Mucosa of stomach (tissue), 1 donor: Measurements from ENCODE around the gene FBXW7.

Source experiments
- H3K27me3 ChIP-seq: one replicate; pipeline ENCODE4 v1.7.0; 2013; ENCODE audit warnings: mild to moderate bottlenecking, low read length; ENCODE audit not compliant: control insufficient read depth, insufficient read depth
- H3K36me3 ChIP-seq: one replicate; pipeline ENCODE4 v1.7.0; 2013; ENCODE audit warnings: low read length; ENCODE audit not compliant: control insufficient read depth, insufficient read depth
- H3K4me1 ChIP-seq: one replicate; pipeline ENCODE4 v1.7.0; 2013; ENCODE audit warnings: mild to moderate bottlenecking, low read length; ENCODE audit not compliant: control insufficient read depth, insufficient read depth
- H3K4me3 ChIP-seq: one replicate; pipeline ENCODE4 v1.7.0; 2013; ENCODE audit warnings: low read length
- H3K9ac ChIP-seq: one replicate; pipeline ENCODE4 v1.7.0; 2013; ENCODE audit warnings: mild to moderate bottlenecking, low read length, moderate library complexity
- H3K9me3 ChIP-seq: one replicate; pipeline ENCODE4 v1.7.0; 2013; ENCODE audit warnings: mild to moderate bottlenecking, low read length, moderate library complexity; ENCODE audit not compliant: control insufficient read depth
- donor health status: Pancreatic carcinoma.

The FBXW7 gene

DNA sequence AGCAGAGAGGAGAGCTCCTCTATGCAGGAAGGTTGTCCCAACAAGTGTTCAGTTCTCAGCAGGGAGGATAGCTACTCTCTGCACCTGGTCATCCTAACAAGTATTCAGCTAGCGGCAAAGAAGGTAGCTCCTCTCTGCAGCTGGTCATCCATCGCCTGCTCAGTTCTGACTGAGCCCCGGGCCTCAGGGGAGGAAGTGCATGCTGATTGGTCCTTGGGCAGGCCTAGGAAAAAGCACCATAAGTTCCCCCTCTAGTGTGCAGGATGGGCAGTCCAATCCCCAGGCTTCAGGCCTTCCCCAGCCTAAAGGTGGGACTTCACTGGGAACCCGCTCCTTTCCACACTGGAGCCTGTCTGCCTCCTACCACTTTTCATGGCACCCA, 4.4 kb upstream of the FBXW7 start:
- H3K9me3 ChIP-seq, result no peaks in the 10 kb centered on the region
- no peak overlapping the region for H3K4me3 ChIP-seq
- peaks cover 8% of the 10 kb centered on the region for H3K4me1 ChIP-seq
- H3K27me3 ChIP-seq, result no peaks in the 10 kb centered on the region
- no peak overlapping the region for H3K9ac ChIP-seq
- H3K36me3 ChIP-seq, result no peaks in the 10 kb centered on the region

DNA sequence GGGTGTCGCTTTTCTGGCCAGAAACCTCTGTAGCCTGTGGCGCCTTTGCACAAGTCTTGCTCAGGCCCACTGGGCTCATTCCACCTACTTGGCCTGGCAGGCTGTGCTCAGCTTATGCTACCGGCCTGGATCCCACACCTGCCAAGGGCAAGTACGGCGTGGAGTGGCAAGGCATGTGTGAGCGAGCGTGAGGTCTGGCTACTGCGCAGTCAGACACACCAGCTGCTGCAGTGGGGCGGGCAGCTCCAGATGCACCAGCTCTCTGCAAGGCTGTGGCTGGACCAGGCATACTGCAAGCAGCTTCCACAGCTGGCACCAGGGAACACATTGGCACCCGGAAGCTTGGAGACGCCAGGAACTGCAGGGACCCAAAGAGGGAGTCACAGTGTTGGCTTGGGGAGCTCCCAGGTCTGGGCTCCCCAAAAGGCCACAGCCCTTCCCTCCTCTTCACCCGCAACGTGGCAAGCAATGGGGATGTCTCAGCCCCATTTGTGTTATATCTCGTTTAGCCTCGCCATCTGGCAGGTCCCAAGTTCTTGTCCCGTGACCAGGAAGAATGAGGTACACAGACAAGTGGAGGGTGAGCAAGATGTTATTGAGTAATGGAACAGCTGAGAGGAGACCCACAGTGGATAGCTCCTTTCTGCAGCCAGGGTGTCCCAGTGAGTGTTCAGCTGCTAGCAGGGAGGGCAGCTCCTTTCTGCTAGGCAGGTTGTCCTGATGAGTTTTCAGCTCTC, 3.8 kb upstream of the FBXW7 start:
- Histone ChIP-seq H3K9me3 (no peaks in the 10 kb centered on the region), H3K9ac (no peak overlapping the region), H3K27me3 (no peaks in the 10 kb centered on the region), H3K4me3 (no peak overlapping the region), H3K4me1 (peaks cover 8% of the 10 kb centered on the region), H3K36me3 (no peaks in the 10 kb centered on the region)

DNA sequence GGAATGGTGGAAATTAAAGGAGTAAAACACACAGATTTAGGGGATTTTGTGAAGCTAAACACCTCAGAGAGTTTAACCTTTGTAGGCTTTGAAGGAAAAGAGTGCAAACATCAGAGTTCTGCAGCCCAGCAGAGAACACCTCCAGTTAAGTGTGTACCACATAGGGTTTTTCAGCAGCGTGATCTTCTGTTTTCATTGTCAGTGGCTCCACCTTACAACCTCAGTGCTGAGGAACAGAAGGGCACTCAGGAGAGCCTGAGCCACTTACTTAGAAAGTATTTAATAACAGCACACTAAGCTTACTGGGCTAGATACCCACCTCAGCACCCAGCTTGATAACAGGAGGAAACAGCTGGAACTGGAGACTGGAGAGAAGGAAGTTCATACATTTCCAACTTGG, 2.0 kb upstream of the FBXW7 start:
- Histone ChIP-seq H3K4me1 (peaks cover 8% of the 10 kb centered on the region), H3K9me3 (no peaks in the 10 kb centered on the region), H3K27me3 (no peaks in the 10 kb centered on the region), H3K9ac (no peak overlapping the region), H3K36me3 (no peaks in the 10 kb centered on the region), H3K4me3 (no peak overlapping the region)

DNA sequence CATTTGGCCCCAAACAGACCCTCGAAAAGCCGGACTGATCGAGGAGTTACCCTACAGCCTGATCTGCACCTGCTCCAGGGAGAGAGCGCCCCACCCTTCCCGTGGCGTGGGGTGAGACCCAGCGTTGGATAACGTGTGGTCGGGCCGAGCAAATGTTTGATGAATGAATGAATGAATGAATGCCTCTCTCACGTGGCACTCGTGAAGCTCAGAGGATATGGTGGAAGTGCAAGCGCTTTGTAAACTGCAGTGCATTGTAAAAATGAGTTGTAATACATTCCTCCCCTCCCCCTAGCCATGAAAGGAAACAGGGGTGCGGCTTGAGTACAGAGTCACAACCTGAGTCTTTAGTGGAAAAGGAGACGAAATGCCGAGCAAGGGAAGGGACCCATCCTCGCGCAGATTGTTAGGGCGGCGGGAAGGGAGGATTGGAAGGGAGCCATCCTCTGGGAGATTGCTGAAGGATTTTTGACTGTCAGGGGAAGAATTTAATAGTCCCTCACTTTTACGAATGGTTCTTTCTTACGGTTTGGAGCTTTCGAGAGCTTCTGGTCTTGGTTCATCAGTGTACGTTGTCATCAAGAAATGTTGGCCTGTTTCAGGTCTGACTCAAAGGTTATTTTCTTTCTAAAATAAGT, 772 bp upstream of the FBXW7 start:
- no peaks in the 10 kb centered on the region for H3K27me3 ChIP-seq
- no peaks in the 10 kb centered on the region for H3K36me3 ChIP-seq
- peaks cover 8% of the 10 kb centered on the region for H3K4me1 ChIP-seq
- peak overlapping the region; percentile 43 for H3K4me3 ChIP-seq
- H3K9ac ChIP-seq, result peak overlapping the region; percentile 72
- H3K9me3 ChIP-seq, result no peaks in the 10 kb centered on the region

DNA sequence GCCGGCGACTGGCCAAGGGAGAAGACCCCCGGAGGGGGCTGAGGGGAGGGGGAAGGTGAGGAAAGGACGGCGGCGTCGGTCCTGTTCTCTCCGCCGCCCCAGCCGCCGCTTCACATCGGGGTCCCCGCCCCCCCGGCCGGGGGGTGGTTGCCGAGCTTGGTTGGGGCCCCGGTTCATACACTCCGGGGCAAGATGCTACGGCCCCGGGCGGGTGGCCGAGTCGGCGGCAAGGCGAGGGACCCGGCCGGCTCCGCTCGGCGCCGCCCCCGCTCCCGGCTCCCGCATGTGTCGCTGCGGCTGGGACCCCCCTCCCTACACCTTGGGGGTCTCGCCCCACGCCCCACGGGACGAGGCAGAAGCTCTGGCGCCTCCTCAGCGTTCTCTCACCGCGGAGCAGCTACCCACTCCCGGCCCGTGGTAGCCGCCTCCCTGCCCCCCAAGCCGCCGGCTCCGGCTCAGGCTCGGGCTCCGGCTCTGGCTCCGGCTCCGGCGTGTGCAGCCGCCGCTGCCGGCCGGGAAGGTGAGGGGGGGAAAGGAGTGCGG, 461 bp downstream of the FBXW7 start:
- Histone ChIP-seq H3K4me1 (peaks cover 8% of the 10 kb centered on the region), H3K4me3 (peak overlapping the region; percentile 40), H3K27me3 (no peaks in the 10 kb centered on the region), H3K36me3 (no peaks in the 10 kb centered on the region), H3K9me3 (no peaks in the 10 kb centered on the region), H3K9ac (peak overlapping the region; percentile 72)

DNA sequence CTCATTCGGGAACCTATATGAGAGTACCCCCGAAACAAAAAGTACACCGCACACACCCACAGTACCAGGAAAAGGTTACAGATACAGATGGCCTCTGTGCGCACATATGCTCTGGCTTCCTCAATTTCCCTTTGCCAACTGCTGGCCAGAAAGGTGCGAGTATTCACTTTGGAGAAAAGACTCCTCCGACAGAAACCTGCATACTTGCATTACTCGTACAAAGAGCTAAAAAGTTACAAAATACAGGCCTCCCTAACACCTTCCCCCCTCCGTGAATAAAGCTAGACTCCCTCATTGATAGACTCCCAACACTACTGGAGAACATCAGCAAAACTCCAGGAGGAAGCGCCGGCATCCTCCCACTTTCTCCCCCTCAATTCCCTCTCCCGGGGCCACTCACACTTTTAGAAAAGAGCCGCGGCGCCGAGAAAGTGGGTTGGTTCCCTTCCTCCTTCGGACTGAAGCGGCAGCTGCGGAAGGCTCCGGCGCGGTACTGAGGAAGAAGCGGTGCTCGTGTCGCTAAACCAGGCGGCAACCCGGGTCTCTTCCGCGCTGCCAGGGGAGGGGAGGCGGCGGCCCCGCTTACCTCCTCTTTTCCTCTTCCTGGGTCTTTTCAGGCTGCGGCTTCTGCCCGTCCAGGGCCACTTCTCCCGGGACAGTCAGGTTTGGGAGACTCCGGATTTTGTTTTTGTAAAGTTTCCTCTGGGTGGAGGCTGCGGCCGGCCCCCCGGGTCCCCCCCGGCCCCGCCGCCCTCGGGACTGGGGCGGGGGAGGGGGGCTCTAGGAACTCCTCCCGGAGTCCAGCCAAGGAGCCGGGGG, 1.1 kb downstream of the FBXW7 start:
- no peaks in the 10 kb centered on the region for H3K36me3 ChIP-seq
- H3K9ac ChIP-seq, result peak overlapping the region; percentile 72
- H3K4me1 ChIP-seq, result peaks cover 8% of the 10 kb centered on the region
- H3K9me3 ChIP-seq, result no peaks in the 10 kb centered on the region
- no peaks in the 10 kb centered on the region for H3K27me3 ChIP-seq
- H3K4me3 ChIP-seq, result peak overlapping the region; percentile 40

DNA sequence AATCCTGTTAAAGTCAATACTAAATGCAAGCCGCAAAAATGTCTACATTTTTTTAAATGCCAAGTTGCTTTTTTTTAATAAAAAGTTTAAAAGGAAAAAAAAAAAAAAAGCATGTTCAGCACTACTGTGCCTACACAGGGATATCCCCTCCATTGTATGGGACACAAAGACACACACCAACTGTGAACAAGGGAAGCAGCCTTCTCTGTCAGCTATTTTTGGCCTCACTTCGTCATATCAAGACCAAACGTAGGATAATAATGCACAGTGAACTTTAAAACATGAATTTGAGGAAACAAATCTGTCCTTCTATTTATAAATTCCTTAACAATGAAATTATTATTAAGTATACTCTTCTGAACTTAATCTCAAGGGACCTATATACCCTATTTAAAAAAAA, 4.4 kb downstream of the FBXW7 start:
- peak overlapping the region; percentile 15 for H3K9ac ChIP-seq
- H3K27me3 ChIP-seq, result no peaks in the 10 kb centered on the region
- H3K9me3 ChIP-seq, result no peaks in the 10 kb centered on the region
- no peak overlapping the region for H3K4me3 ChIP-seq
- H3K4me1 ChIP-seq, result no peaks in the 10 kb centered on the region
- no peaks in the 10 kb centered on the region for H3K36me3 ChIP-seq

DNA sequence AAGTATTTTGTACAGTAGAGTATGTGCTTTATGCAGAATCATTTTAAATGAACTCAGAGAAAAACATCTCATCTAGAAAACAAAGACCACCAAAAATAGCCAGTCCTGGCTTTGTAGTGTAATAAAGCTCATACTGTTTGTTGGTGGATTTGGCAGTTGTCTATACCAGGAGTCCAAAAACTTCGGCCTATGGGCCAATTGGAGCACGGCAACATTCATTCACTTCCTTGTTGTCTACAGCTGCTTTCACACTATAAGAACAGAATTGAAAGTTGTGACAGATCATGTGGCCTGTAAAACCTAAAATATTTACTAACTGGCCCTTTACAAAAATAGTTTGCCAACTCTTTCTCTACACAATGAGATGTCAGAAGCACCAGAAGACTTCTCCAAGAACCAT, 5.3 kb downstream of the FBXW7 start:
- no peak overlapping the region for H3K4me3 ChIP-seq
- no peaks in the 10 kb centered on the region for H3K4me1 ChIP-seq
- H3K9ac ChIP-seq, result no peak overlapping the region
- no peaks in the 10 kb centered on the region for H3K27me3 ChIP-seq
- H3K9me3 ChIP-seq, result no peaks in the 10 kb centered on the region
- H3K36me3 ChIP-seq, result no peaks in the 10 kb centered on the region

DNA sequence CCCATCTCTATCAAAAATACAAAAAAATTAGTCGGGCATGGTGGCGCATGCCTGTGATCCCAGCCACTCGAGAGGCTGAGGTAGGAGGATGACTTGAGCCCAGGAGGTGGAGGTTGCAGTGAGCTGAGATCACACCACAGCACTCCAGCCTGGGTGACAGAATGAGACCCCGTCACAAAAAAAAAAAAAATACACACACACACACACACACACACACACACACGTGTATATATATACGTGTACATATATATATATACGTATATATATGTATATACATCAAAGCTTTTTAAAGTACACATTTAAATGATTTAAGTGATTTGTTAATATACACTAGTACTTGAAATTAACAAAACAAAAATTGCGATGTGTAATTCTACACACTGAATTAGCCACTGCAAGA, 6.0 kb downstream of the FBXW7 start:
- no peaks in the 10 kb centered on the region for H3K9me3 ChIP-seq
- no peaks in the 10 kb centered on the region for H3K27me3 ChIP-seq
- H3K4me3 ChIP-seq, result no peak overlapping the region
- H3K9ac ChIP-seq, result no peak overlapping the region
- H3K4me1 ChIP-seq, result no peaks in the 10 kb centered on the region
- no peaks in the 10 kb centered on the region for H3K36me3 ChIP-seq

DNA sequence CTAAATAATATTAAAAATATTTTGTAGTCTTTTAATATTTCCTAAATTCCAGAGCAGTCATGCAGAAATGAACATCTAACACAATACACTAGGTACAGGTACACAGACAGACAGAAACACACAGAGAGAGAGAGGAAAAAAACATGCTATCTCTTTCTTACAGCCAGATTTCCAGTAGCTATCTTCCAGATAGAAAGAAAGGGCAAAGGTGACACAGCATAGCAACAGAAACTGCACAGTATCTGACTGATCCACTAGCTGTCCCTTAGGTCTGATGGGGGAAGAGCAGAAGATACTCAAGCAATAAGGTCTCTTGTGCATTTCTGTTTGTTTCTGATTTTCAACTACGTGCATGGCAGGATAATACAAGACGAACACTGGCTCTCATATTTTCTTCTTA, 7.8 kb downstream of the FBXW7 start:
- no peak overlapping the region for H3K4me3 ChIP-seq
- H3K9ac ChIP-seq, result no peak overlapping the region
- no peaks in the 10 kb centered on the region for H3K9me3 ChIP-seq
- no peaks in the 10 kb centered on the region for H3K36me3 ChIP-seq
- H3K27me3 ChIP-seq, result no peaks in the 10 kb centered on the region
- H3K4me1 ChIP-seq, result peaks cover 5% of the 10 kb centered on the region

DNA sequence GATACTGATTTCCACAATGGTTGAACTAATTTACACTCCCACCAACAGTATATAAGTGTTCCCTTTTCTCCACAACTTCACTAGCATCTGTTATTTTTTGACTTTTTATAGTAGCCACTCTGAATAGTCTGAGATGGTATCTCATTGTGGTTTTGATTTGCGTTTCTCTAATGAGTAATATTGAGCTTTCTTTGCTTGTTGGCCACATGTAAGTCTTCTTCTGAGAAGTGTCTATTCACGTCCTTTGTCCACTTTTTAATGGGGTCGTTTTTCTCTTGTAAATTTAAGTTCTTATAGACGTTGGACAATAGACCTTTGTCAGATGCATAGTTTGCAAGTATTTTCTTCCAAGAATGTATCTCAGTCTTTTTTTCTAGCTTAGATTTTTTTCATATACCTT, 10.0 kb downstream of the FBXW7 start:
- Histone ChIP-seq H3K36me3 (no peaks in the 10 kb centered on the region), H3K4me1 (peaks cover 13% of the 10 kb centered on the region), H3K9me3 (no peaks in the 10 kb centered on the region), H3K27me3 (no peaks in the 10 kb centered on the region), H3K4me3 (no peak overlapping the region), H3K9ac (no peak overlapping the region)

DNA sequence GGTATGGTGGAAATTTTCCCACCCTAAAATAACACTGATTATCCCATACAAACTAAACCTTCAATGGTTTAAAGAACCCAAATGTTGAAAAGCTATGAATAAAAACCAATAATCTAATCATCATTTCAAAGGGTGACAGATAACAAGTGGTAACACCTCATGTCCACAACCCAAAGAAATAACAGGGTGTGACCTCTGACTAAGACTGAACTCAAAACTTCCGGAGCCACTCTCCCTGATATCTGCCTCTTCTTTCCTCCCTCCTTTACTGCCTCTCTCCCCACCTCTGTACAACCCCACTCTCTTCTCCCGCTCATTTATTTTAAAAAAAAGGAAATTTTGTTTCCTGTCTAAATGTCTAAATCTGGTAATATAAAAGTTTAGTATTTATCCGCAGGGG, 11.5 kb downstream of the FBXW7 start:
- Histone ChIP-seq H3K9me3 (no peaks in the 10 kb centered on the region), H3K4me3 (no peak overlapping the region), H3K4me1 (peaks cover 16% of the 10 kb centered on the region), H3K36me3 (no peaks in the 10 kb centered on the region), H3K27me3 (no peaks in the 10 kb centered on the region), H3K9ac (no peak overlapping the region)
